HepG2 (cell line): ENCODE data around the gene TPPP2. TPM values are rescaled to one million over a fixed set of nuclear protein-coding genes. Genes with fewer than 3 reads are reported as not detected.

Experiments used
- HNF4G ChIP-seq, 2 experiments: sonication (generic) in 1 of 2; formaldehyde crosslinking in 1 of 2; IDR thresholded peaks; 2 replicates each; pipeline versions ENCODE4 v1.4.0 to v1.6.1; 2011 to 2020; ENCODE audit warnings: borderline replicate concordance in 2 of 2, low read depth in 2 of 2, mild to moderate bottlenecking in 2 of 2, low read length in 1 of 2, missing genetic modification reagents in 1 of 2, moderate library complexity in 1 of 2
- HNRNPL ChIP-seq: fragments of 200-400 bp; formaldehyde crosslinking; IDR thresholded peaks from 2 replicates; pipeline ENCODE4 v1.6.1; 2017; ENCODE audit warnings: mild to moderate bottlenecking, low read depth, low read length
- ISL2 ChIP-seq: sonication (generic); formaldehyde crosslinking; IDR thresholded peaks from 2 replicates; pipeline ENCODE4 v1.5.0; 2020; ENCODE audit warnings: missing genetic modification reagents
- JARID2 ChIP-seq: sonication (generic); formaldehyde crosslinking; IDR thresholded peaks from 2 replicates; pipeline ENCODE4 v1.8.1; 2023; ENCODE audit warnings: missing genetic modification reagents, inconsistent platforms; ENCODE audit not compliant: insufficient replicate concordance
- MIER3 ChIP-seq: IDR thresholded peaks from 2 replicates; pipeline ENCODE4 v1.6.1; 2016; ENCODE audit warnings: missing compliant biosample characterization, borderline replicate concordance
- MIXL1 ChIP-seq: IDR thresholded peaks from 2 replicates; pipeline ENCODE4 v1.6.1; 2016
- SMYD3 ChIP-seq: sonication (generic); formaldehyde crosslinking; IDR thresholded peaks from 2 replicates; pipeline ENCODE4 v1.8.1; 2023; ENCODE audit warnings: mild to moderate bottlenecking, missing genetic modification reagents
- SRY ChIP-seq: sonication (generic); formaldehyde crosslinking; IDR thresholded peaks from 2 replicates; pipeline ENCODE4 v1.8.0; 2022; ENCODE audit warnings: mild to moderate bottlenecking, missing genetic modification reagents
- YY1 ChIP-seq: IDR thresholded peaks from 2 replicates; pipeline ENCODE4 v1.6.1; 2011; ENCODE audit warnings: low read length, low read depth, moderate library complexity, mild to moderate bottlenecking; ENCODE audit not compliant: insufficient read depth, insufficient replicate concordance
- ZBTB21 ChIP-seq: sonication (generic); formaldehyde crosslinking; IDR thresholded peaks from 2 replicates; pipeline ENCODE4 v1.4.0; 2020; ENCODE audit warnings: missing genetic modification reagents
- ZNF317 ChIP-seq: sonication (generic); formaldehyde crosslinking; IDR thresholded peaks from 2 replicates; pipeline ENCODE4 v1.5.0; 2020; ENCODE audit warnings: mild to moderate bottlenecking, missing genetic modification reagents
- ZNF674 ChIP-seq: sonication (generic); formaldehyde crosslinking; IDR thresholded peaks from 2 replicates; pipeline ENCODE4 v1.5.0; 2020; ENCODE audit warnings: low read depth, mild to moderate bottlenecking, missing genetic modification reagents
- ZNF747 ChIP-seq: sonication (generic); formaldehyde crosslinking; IDR thresholded peaks from 2 replicates; pipeline ENCODE4 v1.8.1; 2023; ENCODE audit warnings: missing genetic modification reagents, mild to moderate bottlenecking, borderline replicate concordance
- ZNF816 ChIP-seq: sonication (generic); formaldehyde crosslinking; IDR thresholded peaks from 2 replicates; pipeline ENCODE4 v1.8.0; 2022; ENCODE audit warnings: missing genetic modification reagents, mild to moderate bottlenecking, borderline replicate concordance
- polyA plus RNA-seq, 8 experiments: library from polyadenylated mRNA; depleted of rRNA in 3 of 8; stranded (reverse) in 7 of 8; unstranded in 1 of 8; fragments of >200 nt; fragmentation: Illumina TruSeq in 4 of 8; extraction: Trizol in 4 of 8; gene quantifications; 2 replicates each; pipeline versions ENCODE4 v1.2.1 to v1.2.3, GENCODE V29; 2011 to 2016; ENCODE audit warnings: low read depth in 4 of 8, missing spikeins in 1 of 8, mixed read lengths in 1 of 8; ENCODE audit not compliant: insufficient read depth in 1 of 8
- total RNA-seq, 5 experiments: library from RNA; depleted of rRNA; stranded (reverse); fragments of >200 nt; fragmentation: Illumina TruSeq; extraction: Trizol; gene quantifications; 2 replicates each; pipeline ENCODE4 v1.2.3, GENCODE V29; 2016; ENCODE audit warnings: low read depth in 1 of 5
- TF ChIP-seq, protein P1 (sequence below): sonication (generic); formaldehyde crosslinking; conservative IDR thresholded peaks from 2 replicates; pipeline ENCODE4 v1.5.0; 2020; ENCODE audit warnings: missing genetic modification reagents
- TF ChIP-seq, protein P2 (sequence below): sonication (generic); formaldehyde crosslinking; IDR thresholded peaks from 2 replicates; pipeline ENCODE4 v1.4.0; 2020; ENCODE audit warnings: mild to moderate bottlenecking, missing genetic modification reagents, borderline replicate concordance
- TF ChIP-seq, protein P3 (sequence below): IDR thresholded peaks from 2 replicates; pipeline ENCODE4 v1.4.0; 2020; ENCODE audit warnings: mild to moderate bottlenecking, missing genetic modification reagents

Gene TPPP2
- total and polyA plus RNA-seq, 2 of the 13 experiments (the other 11 are each of a cell fraction or from before 2014, with no cell fraction given), result 0.58 to 4.2 TPM

DNA sequence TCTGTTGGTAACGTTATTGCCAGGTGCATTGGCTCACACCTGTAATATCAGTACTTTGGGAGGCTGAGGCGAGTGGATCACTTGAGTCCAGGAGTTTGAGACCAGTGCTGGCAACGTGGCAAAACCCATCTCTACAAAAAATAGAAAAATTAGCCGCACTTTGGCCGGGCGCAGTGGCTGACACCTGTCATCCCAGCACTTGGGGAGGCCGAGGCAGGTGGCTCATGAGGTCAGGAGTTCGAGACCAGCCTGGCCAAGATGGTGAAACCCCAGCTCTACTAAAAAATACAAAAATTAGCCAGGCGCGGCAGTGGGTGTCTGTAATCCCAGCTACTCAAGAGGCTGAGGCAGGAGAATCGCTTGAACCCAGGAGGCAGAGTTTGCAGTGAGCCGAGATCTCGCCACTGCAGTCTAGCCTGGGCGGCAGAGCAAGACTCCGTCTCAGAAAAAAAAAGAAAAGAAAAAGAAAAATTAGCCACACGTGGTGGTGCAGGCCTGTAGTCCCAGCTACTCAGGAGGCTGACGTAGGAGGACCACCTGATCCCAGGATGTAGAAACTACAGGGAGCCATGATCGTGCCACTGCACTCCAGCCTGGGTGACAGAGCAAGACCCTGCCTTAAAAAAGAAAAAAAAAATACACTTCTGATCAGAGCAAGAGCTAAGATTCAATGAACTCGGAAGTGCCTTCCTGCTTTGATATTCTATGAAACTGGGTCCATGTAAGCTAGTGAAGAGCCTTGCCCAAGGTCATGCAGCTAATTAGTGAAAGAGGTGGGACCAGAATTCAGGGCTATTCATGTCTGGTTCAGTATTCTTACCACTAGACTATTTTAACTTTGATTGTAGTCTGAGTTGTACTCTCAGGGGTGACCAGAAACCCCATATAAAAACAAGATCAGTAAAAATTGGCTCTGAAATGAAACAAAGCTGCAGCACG, 23.4 kb downstream of the TPPP2 start (continued):
- TF ChIP-seq, protein P1, sequence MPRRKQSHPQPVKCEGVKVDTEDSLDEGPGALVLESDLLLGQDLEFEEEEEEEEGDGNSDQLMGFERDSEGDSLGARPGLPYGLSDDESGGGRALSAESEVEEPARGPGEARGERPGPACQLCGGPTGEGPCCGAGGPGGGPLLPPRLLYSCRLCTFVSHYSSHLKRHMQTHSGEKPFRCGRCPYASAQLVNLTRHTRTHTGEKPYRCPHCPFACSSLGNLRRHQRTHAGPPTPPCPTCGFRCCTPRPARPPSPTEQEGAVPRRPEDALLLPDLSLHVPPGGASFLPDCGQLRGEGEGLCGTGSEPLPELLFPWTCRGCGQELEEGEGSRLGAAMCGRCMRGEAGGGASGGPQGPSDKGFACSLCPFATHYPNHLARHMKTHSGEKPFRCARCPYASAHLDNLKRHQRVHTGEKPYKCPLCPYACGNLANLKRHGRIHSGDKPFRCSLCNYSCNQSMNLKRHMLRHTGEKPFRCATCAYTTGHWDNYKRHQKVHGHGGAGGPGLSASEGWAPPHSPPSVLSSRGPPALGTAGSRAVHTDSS (CRISPR knock-in tag), result no peak
- TF ChIP-seq SRY (CRISPR knock-in tag) (peak; percentile 47; the same call in 1 of the 2 replicates), ISL2 (CRISPR knock-in tag) (peak; percentile 45; the same call in 1 of the 2 replicates), YY1 (no peak), ZNF674 (no peak), JARID2 (CRISPR knock-in tag) (no peak), ZNF747 (CRISPR knock-in tag) (0 out of 2 replicates have a peak, but pooled peaks have one; percentile 0), MIER3 (CRISPR knock-in tag) (no peak), ZNF317 (CRISPR knock-in tag) (no peak; the same call in 1 of the 2 replicates), MIXL1 (CRISPR knock-in tag) (peak; percentile 93), ZNF816 (0 out of 2 replicates have a peak, but pooled peaks have one; percentile 5), SMYD3 (CRISPR knock-in tag) (no peak), ZBTB21 (CRISPR knock-in tag) (no peak), HNRNPL (no peak), HNF4G (IDR thresholded peaks at IDR 0.05; ENCODE audit: borderline replicate concordance, low read depth, low read length) (no peak), HNF4G (CRISPR knock-in tag; IDR thresholded peaks at IDR 0.05; ENCODE audit: borderline replicate concordance, low read depth) (no peak)
- TF ChIP-seq, protein P2, sequence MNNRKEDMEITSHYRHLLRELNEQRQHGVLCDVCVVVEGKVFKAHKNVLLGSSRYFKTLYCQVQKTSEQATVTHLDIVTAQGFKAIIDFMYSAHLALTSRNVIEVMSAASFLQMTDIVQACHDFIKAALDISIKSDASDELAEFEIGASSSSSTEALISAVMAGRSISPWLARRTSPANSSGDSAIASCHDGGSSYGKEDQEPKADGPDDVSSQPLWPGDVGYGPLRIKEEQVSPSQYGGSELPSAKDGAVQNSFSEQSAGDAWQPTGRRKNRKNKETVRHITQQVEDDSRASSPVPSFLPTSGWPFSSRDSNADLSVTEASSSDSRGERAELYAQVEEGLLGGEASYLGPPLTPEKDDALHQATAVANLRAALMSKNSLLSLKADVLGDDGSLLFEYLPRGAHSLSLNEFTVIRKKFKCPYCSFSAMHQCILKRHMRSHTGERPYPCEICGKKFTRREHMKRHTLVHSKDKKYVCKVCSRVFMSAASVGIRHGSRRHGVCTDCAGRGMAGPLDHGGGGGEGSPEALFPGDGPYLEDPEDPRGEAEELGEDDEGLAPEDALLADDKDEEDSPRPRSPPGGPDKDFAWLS (CRISPR knock-in tag), result no peak
- TF ChIP-seq, protein P3, sequence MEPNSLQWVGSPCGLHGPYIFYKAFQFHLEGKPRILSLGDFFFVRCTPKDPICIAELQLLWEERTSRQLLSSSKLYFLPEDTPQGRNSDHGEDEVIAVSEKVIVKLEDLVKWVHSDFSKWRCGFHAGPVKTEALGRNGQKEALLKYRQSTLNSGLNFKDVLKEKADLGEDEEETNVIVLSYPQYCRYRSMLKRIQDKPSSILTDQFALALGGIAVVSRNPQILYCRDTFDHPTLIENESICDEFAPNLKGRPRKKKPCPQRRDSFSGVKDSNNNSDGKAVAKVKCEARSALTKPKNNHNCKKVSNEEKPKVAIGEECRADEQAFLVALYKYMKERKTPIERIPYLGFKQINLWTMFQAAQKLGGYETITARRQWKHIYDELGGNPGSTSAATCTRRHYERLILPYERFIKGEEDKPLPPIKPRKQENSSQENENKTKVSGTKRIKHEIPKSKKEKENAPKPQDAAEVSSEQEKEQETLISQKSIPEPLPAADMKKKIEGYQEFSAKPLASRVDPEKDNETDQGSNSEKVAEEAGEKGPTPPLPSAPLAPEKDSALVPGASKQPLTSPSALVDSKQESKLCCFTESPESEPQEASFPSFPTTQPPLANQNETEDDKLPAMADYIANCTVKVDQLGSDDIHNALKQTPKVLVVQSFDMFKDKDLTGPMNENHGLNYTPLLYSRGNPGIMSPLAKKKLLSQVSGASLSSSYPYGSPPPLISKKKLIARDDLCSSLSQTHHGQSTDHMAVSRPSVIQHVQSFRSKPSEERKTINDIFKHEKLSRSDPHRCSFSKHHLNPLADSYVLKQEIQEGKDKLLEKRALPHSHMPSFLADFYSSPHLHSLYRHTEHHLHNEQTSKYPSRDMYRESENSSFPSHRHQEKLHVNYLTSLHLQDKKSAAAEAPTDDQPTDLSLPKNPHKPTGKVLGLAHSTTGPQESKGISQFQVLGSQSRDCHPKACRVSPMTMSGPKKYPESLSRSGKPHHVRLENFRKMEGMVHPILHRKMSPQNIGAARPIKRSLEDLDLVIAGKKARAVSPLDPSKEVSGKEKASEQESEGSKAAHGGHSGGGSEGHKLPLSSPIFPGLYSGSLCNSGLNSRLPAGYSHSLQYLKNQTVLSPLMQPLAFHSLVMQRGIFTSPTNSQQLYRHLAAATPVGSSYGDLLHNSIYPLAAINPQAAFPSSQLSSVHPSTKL (CRISPR knock-in tag), result 0 out of 2 replicates have a peak, but pooled peaks have one; percentile 18
